Esophagus squamous epithelium (tissue), 5 donors: ENCODE measurements around the gene GALNT4. TPM values are rescaled to one million over a fixed set of nuclear protein-coding genes. Genes with fewer than 3 reads are reported as not detected.

Experiments
- DNase-seq: peaks from one replicate; lab custom pipeline; 2025; lab: John Stamatoyannopoulos, UW
- H3K27ac ChIP-seq, 4 donors: fragments of 200-600 bp; sonication (generic); one replicate each; pipeline ENCODE4 v1.5.1; 2016 to 2019; ENCODE audit warnings: mild to moderate bottlenecking in 1 of 4
- H3K27me3 ChIP-seq, 4 donors: fragments of 200-600 bp; sonication (generic); 1 replicate in 3 of 4; 2 replicates in 1 of 4; pipeline versions ENCODE4 v1.5.1 to v1.6.0; 2017 to 2021; ENCODE audit warnings: antibody characterized with exemption in 1 of 4
- H3K36me3 ChIP-seq, 3 donors: fragments of 200-600 bp; sonication (generic); one replicate each; pipeline ENCODE4 v1.5.1; 2016 to 2019
- H3K4me1 ChIP-seq, 3 donors: fragments of 200-600 bp; sonication (generic); one replicate each; pipeline ENCODE4 v1.5.1; 2017 to 2019
- H3K4me3 ChIP-seq, 4 donors: fragments of 200-600 bp; sonication (generic); 1 replicate in 3 of 4; 2 replicates in 1 of 4; pipeline ENCODE4 v1.5.1; 2016 to 2019; ENCODE audit warnings: mild to moderate bottlenecking in 2 of 4, moderate library complexity in 1 of 4
- H3K9me3 ChIP-seq, 3 donors: fragments of 200-600 bp; sonication (generic); one replicate each; pipeline ENCODE4 v1.5.1; 2016 to 2019
- POLR2A ChIP-seq, 4 donors: fragments of 450-650 bp; IDR thresholded peaks; one replicate each; pipeline ENCODE4 v1.6.1; 2017; ENCODE audit warnings: antibody characterized with exemption in 4 of 4, mild to moderate bottlenecking in 4 of 4, moderate library complexity in 3 of 4
- WGBS, 2 donors: methylation state at CpG; one replicate each; pipeline ENCODE4 v1.1.5; 2018; 5-methylcytosine and 5-hydroxymethylcytosine counted together
- intact Hi-C: fragments of 100-400 bp; cut with DNase I; formaldehyde crosslinking; loops from one replicate; pipeline ENCODE4 v1.15.0; 2022
- small RNA-seq, 4 donors: library from RNA; depleted of rRNA; stranded (forward); fragments of <200 nt; gene quantifications; one replicate each; pipeline ENCODE3, GENCODE V24; 2016
- total RNA-seq, 4 donors: library from RNA; depleted of rRNA; stranded (reverse); fragments of >200 nt; gene quantifications; one replicate each; pipeline ENCODE4 v1.1.0, GENCODE V29; 2016
- donor health status: DM: yes; HTN: yes; CAD: no.

The GALNT4 gene
- total RNA-seq, 4 donors from 2014 or later = 3.9 to 6.8 (median 5.4) TPM

- H3K36me3 ChIP-seq = no peaks in the 10 kb centered on the region
- TF ChIP-seq POLR2A (IDR thresholded peaks at IDR 0.05) = no peak
- H3K27me3 ChIP-seq = no peaks in the 10 kb centered on the region
- H3K27ac ChIP-seq = no peak overlapping the region
- H3K4me3 ChIP-seq = no peak overlapping the region
- H3K9me3 ChIP-seq = no peaks in the 10 kb centered on the region
- DNase-seq = no peak
- WGBS, 2 donors = 58% methylated on average over 1 of the region's 1 CpG; no CpG with 5 or more reads in 1 of the 2 donors
- intact Hi-C loops = no loop called here
- H3K4me1 ChIP-seq = peaks cover 0 to 8% (median 3%) of the 10 kb centered on the region in 3 donors
Measured at GRCh38 chr12:89474615-89475014, 50.0 kb downstream of the GALNT4 start.

Small RNA genes lying within 50 kb of the gene (small RNA-seq; reads per million reads assigned to genes)
- 0 reads per million in 4 donors for gene AC025034.2
- 0 reads per million in 4 donors for gene POC1B-GALNT4

Other genes starting within 250 kb of the GALNT4 start
- 10 to 100 TPM; 17.6 to 30.4 (median 24.9) TPM for gene DUSP6, start 172.3 kb downstream of the GALNT4 start, total RNA-seq
- gene POC1B, start 1.3 kb upstream of the GALNT4 start, total RNA-seq = 10 to 100 TPM; 12.9 to 21.4 (median 15.3) TPM
- 10 to 100 TPM; 10.9 to 32.4 (median 21.0) TPM for gene ATP2B1, start 184.0 kb upstream of the GALNT4 start, total RNA-seq